BE2C (cell line): ENCODE measurements around the gene MYH14. TPM values are rescaled to one million over a fixed set of nuclear protein-coding genes. Genes with fewer than 3 reads are reported as not detected.

Experiments used
- DNase-seq: peaks from one replicate; pipeline ENCODE4 v3.0.0-alpha.2; 2020
- H3K27me3 ChIP-seq: fragments of 250-450 bp; sonication (Bioruptor Pico); 2 replicates; pipeline ENCODE4 v1.5.1; 2020; ENCODE audit warnings: mild to moderate bottlenecking
- H3K36me3 ChIP-seq: fragments of 250-450 bp; sonication (Bioruptor Pico); 2 replicates; pipeline ENCODE4 v1.5.1; 2020; ENCODE audit warnings: mild to moderate bottlenecking
- H3K4me1 ChIP-seq: fragments of 250-450 bp; sonication (Bioruptor Pico); 2 replicates; pipeline ENCODE4 v1.5.1; 2020
- H3K4me3 ChIP-seq: 2 replicates; pipeline ENCODE4 v1.5.1; 2011; ENCODE audit warnings: low read depth, low read length
- H3K9me3 ChIP-seq: fragments of 250-450 bp; sonication (Bioruptor Pico); 2 replicates; pipeline ENCODE4 v1.5.1; 2020
- polyA plus RNA-seq: library from polyadenylated mRNA; unstranded; fragments of >200 nt; gene quantifications from one replicate; pipeline ENCODE4 v1.2.1, GENCODE V29; 2012; ENCODE audit warnings: low read depth, missing spikeins; ENCODE audit not compliant: insufficient read length, insufficient read depth
- TF ChIP-seq, protein P1 (sequence below): IDR thresholded peaks from 2 replicates; pipeline ENCODE4 v1.5.1; 2012; ENCODE audit warnings: mild to moderate bottlenecking, low read depth, low read length

MYH14 gene
- not detected for polyA plus RNA-seq

- H3K4me3 ChIP-seq, result no peak within 1 kb of the TSS
- no peaks in the 10 kb centered on the region for H3K36me3 ChIP-seq
- H3K4me1 ChIP-seq, result no peaks in the 10 kb centered on the region
- H3K9me3 ChIP-seq, result peaks cover 5% of the 10 kb centered on the region
- TF ChIP-seq, protein P1, sequence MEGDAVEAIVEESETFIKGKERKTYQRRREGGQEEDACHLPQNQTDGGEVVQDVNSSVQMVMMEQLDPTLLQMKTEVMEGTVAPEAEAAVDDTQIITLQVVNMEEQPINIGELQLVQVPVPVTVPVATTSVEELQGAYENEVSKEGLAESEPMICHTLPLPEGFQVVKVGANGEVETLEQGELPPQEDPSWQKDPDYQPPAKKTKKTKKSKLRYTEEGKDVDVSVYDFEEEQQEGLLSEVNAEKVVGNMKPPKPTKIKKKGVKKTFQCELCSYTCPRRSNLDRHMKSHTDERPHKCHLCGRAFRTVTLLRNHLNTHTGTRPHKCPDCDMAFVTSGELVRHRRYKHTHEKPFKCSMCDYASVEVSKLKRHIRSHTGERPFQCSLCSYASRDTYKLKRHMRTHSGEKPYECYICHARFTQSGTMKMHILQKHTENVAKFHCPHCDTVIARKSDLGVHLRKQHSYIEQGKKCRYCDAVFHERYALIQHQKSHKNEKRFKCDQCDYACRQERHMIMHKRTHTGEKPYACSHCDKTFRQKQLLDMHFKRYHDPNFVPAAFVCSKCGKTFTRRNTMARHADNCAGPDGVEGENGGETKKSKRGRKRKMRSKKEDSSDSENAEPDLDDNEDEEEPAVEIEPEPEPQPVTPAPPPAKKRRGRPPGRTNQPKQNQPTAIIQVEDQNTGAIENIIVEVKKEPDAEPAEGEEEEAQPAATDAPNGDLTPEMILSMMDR, result no peak
- DNase-seq, result peak; percentile 52
- H3K27me3 ChIP-seq, result no peaks in the 10 kb centered on the region
These were observed at the start of gene MYH14 for GRCh38 chr19:50203281-50204080. Gene MYH14 (plus strand): TSS chr19:50203622. CDS start chr19:50210366, 6,744 bp downstream.

GRCh38 chr19:50154529-50154928, 48.9 kb upstream of the MYH14 start:
- Histone ChIP-seq H3K36me3 (no peaks in the 10 kb centered on the region), H3K27me3 (no peaks in the 10 kb centered on the region), H3K9me3 (no peaks in the 10 kb centered on the region), H3K4me1 (no peaks in the 10 kb centered on the region), H3K4me3 (no peak overlapping the region)
- DNase-seq, result no peak
- TF ChIP-seq, protein P1, result no peak

DNA sequence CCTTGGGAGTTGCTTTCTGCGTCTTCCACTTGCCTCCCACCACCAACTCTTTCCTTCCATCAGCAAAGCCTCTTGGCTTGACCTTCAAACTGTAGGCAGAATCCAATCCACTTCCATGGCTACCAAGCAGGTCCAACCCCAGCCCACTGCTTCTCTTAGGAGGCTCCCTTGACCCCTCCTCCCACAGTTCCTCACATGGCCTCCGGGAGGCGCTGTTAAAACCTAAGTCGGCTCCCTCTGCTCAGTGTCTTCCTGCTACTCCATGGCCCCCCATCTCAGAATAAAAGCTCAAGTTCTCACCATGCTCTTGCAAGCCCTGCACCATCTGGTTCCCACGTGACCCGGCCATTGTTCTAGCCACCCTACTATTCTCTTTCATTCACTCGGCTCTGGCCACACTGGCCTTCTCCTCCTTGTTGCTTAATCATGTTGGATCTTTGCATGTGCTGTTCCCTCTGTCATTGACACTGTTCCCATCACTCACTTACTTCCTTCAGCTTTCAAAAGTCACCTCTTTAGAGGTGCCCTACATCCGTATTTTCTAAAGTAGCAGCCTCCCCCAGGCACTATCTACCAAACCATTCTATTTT, 47.8 kb upstream of the MYH14 start:
- no peaks in the 10 kb centered on the region for H3K4me1 ChIP-seq
- no peak for DNase-seq
- no peaks in the 10 kb centered on the region for H3K27me3 ChIP-seq
- TF ChIP-seq, protein P1, result peak; percentile 19; the same call in 1 of the 2 replicates
- H3K9me3 ChIP-seq, result no peaks in the 10 kb centered on the region
- H3K36me3 ChIP-seq, result no peaks in the 10 kb centered on the region
- H3K4me3 ChIP-seq, result no peak overlapping the region

GRCh38 chr19:50158577-50158976, 44.8 kb upstream of the MYH14 start:
- Histone ChIP-seq H3K36me3 (no peaks in the 10 kb centered on the region), H3K9me3 (no peaks in the 10 kb centered on the region), H3K4me3 (no peak overlapping the region), H3K4me1 (no peaks in the 10 kb centered on the region), H3K27me3 (no peaks in the 10 kb centered on the region)
- TF ChIP-seq, protein P1, result no peak
- DNase-seq, result no peak

GRCh38 chr19:50159078-50159477, 44.3 kb upstream of the MYH14 start:
- DNase-seq, result no peak
- no peaks in the 10 kb centered on the region for H3K36me3 ChIP-seq
- H3K27me3 ChIP-seq, result no peaks in the 10 kb centered on the region
- H3K4me3 ChIP-seq, result no peak overlapping the region
- no peaks in the 10 kb centered on the region for H3K4me1 ChIP-seq
- TF ChIP-seq, protein P1, result no peak
- H3K9me3 ChIP-seq, result no peaks in the 10 kb centered on the region

DNA sequence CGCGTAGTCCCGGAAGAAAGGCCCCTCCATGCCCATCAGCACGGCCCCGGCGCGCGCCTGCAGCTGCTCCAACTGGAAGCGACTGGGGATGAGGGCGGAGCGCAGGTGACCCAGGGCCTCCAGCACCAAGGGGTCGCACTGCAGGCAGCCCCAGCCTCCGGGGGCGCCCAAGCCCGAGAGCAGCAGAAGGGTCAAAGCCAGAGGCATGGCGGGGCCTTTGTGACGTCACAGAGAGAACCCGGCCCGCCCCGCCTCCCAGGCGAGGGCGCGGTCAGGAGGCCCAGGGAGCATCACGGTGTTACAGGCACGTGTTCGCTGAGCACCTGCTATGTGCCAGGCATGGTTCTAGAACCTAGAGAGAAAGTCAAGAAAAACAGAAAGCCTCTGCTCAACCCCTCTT, 40.4 kb upstream of the MYH14 start, which contains the start of gene IZUMO2:
TSS of gene IZUMO2 (minus strand) at position 294 of the 400 bp plus-strand sequence. CDS start at position 207, 87 bp downstream.
- Histone ChIP-seq H3K4me3 (no peak within 1 kb of the TSS), H3K27me3 (no peaks in the 10 kb centered on the region), H3K9me3 (no peaks in the 10 kb centered on the region), H3K4me1 (no peaks in the 10 kb centered on the region), H3K36me3 (no peaks in the 10 kb centered on the region)
- TF ChIP-seq, protein P1, result no peak
- DNase-seq, result no peak
